GM19438 (cell line): ENCODE results near the gene SMPD3.

Source experiments
- ATAC-seq: cut with Tn5 transposase; IDR thresholded peaks from one replicate; pipeline ENCODE4 v1.9.1; 2021; ENCODE audit warnings: low read depth; ENCODE audit not compliant: unreplicated experiment

The SMPD3 gene

DNA sequence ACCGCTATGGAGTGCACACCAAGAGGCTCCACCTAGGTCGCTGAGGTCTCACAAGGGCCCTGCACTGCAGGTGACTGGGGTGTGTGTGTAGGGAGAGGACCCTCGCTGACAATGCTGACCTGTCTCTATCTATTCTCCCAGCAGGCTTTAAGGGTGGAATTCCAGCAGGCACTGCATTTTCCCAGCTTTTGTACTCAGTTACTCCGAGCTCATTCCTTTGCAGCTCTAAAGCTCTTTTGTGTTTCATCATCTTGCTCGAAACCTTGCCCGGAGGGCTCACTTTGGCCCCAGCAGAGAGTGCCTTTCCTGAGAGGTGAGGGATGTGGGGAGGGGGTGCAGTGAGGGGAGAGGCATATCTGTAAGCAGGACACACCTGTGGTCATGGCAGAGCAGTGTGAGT lies 39.3 kb downstream of the SMPD3 start:
- ATAC-seq = no peak

- ATAC-seq = no peak
Measured at GRCh38 chr16:68408428-68408827, 39.9 kb downstream of the SMPD3 start.

DNA sequence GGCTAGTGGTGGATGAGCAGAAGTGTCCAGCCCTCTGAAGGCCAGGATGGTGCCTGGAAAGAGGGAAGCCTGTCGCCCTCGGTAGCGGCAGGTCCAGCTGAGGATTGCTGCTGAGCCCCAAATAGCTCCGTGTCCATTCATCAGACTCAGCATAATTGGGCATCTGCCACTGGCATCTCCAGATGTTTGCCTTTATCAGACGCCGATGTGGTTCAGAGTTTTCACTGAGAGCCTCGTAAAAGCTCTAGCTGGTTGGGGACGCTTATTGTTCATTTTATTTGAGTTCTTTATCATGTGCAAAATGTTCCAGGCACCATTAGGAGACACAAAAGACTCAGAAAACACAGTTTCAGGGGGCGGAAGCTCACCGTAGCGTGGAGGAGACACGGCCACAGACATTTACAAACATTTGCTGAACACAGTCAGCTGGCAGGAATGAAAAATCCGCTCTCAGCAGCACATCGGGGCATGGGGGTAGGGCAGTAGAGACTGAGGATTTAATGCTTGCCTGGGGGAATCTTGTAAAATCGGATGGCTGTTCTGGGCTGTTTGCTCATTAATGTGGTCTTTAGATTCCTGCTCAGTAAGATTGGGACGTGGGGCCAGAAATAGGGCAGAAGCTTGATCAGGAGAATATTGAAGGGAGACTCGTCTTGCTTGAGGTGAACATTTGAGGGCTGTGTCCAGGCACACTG lies 41.7 kb downstream of the SMPD3 start:
- no peak for ATAC-seq

- ATAC-seq = no peak
Measured at GRCh38 chr16:68404736-68405345, 43.5 kb downstream of the SMPD3 start.

DNA sequence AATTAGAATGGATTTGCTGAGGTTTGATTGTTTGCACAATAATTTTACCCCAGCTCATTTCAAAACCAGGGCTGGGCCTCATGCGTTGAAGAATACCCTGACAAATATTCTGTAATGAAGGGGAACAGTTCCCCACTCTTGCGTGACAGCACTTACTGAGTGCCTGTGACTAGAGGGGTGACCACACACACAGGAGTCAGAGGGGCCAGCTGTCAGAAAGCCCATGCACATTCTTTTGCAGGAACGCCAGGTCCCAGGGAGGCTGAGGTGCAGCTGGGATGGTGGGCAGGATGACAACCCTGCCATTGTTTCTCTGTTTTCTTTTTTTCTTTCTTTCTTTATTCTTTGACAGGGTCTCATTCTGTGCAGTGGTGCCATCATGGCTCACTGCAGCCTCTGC lies 44.6 kb downstream of the SMPD3 start:
- no peak for ATAC-seq

GRCh38 chr16:68403177-68403576 lies 45.1 kb downstream of the SMPD3 start:
- ATAC-seq = no peak

DNA sequence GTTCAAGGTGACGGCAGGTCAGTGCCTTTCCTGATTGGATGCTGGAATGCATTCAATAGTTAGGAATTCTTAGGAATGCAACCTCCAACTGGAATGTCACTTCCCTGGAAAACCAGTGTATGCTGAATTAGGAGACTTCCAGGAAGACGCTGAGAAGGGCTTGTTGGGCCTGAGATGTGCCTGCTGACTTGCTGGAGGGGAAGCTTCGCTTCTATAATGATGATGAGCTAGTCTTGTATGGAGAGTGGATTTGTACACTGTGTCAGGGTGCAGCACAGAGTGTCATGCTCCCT lies 45.6 kb downstream of the SMPD3 start:
- no peak for ATAC-seq

- ATAC-seq = no peak
Measured at GRCh38 chr16:68401871-68402747, 46.2 kb downstream of the SMPD3 start.

GRCh38 chr16:68400924-68401460 lies 47.3 kb downstream of the SMPD3 start:
- ATAC-seq = no peak

DNA sequence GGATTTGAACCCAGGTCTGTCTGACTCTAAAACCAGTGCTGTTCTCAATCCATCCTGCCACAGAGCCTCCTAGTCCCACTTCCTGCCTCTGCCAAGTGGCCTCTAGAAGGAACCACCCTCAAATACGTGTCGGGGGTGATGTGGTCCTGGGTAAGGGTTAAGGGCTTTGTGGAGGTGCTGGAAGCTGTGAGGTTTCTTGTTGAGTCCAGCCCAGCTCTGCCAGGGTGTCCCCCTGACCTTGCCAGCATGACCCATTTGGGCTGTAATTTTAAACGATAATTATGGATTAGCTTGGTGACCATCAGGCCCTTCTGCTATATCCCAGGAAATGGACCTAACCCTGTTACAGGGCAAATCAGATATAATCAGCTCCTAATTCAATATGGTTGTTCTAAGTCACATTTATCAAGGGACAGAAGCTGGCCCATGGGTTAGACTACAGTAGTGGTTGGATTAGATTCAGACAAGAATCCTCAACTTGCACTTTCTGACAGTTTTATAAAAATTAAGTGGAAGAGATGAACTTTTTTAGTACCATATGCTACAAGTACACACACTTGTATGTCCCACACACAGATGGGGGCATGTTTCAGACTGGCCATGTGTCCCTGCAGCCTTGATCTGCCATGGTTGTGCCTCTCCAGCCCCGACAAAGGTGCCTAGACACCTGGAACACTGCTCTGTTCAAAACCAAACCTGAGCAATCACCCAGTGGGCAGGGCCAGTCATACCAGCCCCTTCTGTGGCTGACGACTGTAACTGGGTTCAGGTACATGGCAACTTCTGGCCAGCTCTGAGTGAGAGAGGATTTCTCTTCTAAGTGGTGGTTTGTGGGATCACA lies 48.0 kb downstream of the SMPD3 start:
- ATAC-seq = no peak

DNA sequence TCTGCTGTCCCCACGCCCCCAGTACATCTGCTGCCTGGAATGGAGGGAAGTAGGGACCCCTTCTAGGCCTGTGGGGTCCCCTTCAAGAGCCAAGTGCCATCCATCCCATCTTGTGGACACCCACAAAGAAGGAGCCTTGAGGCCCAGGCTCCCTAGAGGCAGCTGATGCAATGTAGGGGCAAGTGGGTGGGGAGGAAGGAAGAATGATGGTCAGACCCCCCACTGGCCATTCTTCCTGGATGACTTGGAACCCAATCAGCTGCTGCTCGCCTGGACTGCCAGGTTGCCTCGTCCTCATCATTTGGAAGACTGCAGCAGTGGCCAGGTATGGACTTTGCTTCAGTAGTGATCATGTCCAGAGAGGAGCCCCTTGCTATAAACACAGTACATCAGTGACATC lies 48.9 kb downstream of the SMPD3 start:
- no peak for ATAC-seq

GRCh38 chr16:68397710-68398201 lies 50.6 kb downstream of the SMPD3 start:
- ATAC-seq = no peak

GRCh38 chr16:68396481-68396880 lies 51.8 kb downstream of the SMPD3 start:
- no peak for ATAC-seq

- no peak for ATAC-seq
Measured at GRCh38 chr16:68395815-68396214, 52.5 kb downstream of the SMPD3 start.

DNA sequence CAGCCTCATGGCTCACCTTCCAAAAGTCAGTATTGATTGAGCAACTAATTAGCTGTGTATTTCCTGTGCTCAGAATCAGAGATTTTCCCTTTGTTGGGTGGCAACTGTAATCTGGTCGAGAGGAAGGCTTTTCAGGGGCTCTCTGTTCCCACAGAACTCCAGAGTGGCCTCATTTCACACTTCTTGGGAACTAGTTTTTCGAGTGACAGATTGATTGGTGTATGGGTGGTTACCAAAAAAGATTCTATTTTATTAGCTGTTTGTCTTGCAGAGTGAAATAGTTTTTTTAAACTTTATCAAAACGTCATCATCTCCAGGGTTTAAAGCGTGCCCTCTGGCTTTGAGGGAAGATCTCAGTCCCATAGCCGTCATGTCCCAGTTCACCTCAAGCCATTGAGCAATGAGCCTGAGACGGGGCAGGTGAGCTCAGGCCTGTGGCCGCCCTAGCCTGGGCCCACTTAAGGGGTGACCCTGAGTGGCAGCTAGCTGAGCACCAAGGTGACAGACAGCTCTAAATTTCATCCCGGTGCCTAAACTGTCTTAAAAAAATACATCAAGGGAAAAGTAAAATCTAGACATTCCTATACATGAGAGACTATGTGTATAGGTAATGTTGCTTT lies 53.0 kb downstream of the SMPD3 start:
- ATAC-seq = no peak

DNA sequence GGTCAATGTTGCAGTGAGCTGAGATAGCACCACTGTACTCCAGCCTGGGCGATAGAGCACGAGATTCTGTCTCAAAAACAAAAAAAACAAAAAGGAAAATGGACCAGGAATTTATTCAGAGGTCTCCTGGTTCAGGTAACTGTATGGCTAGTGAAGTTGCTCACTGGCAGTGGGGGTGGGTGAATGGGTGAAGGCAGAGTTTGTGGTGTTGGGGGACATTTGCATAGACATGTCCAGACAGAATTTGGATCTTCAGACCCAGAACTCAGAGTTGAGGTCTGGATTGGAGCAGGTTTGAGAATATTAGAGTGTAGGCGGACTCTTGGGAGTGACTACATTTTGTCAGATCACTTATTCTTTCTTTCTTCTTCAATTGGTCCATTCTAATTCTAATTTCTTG lies 55.0 kb downstream of the SMPD3 start:
- no peak for ATAC-seq

DNA sequence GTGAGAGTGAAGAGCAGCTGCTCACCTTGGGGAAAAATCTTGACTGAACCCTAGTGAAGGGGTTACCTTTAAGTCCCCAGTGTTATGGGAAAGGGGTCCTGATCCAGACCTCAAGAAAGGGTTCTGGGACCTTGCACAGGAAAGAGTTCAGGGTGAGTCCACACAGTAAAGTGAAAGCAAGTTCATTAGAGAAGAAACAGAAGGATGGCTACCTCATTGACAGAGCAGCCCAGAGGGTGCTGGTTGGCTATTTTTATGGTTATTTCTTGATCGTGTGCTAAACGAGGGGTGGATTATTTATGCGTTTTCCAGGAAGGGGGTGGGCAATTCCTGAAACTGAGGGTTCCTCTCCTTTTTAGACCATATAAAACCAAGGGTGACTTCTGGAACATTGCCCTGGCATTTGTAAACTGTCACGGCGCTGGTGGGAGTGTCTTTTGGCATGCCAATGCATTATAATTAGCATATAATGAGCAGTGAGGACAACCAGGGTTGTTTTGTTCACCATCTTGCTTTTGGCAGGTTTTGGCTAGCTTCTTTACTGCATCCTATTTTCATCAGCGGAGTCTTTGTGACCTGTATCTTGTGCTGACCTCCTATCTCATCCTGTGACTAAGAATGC lies 58.4 kb downstream of the SMPD3 start:
- ATAC-seq = no peak

- no peak for ATAC-seq
Measured at GRCh38 chr16:68389006-68389405, 59.3 kb downstream of the SMPD3 start.

GRCh38 chr16:68388124-68388523 lies 60.2 kb downstream of the SMPD3 start:
- ATAC-seq = no peak

DNA sequence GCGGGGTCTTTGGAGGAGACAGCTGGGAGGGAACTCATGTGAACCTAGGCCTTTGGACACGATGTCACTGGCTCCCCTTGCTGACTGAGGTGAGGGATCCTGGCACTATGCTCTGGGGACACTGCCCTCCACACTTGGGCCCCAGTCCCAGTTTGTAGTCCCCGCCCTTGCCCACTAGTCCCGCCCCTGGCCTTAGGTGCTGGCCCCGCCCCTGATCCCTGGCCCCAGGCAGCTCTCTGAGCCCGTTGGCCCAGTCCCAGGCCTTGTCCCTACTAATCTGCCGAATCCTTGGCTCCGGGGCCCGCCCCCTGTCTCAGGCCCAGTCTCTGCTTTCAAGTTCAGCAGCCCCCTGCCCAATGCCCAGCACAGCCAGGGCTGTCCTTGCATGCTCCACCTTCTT lies 61.0 kb downstream of the SMPD3 start:
- ATAC-seq = no peak
